ENCODE measurements around the gene PPP2CA.
"Not testable (repeated sequence)": the region's sequence is repeated elsewhere in the genome, so short reads cannot be mapped to it uniquely, and the experiment has no call there.

Gene PPP2CA

GRCh38 chr5:134225780-134226440 is at the start of gene PPP2CA:
Gene PPP2CA (minus strand): TSS chr5:134226073. CDS start chr5:134225861, 212 bp downstream.
- in situ Hi-C loops (cut with MboI; ENCODE audit: low sequenced_read_pairs): no loop called here

GRCh38 chr5:134273642-134274395 is 47.9 kb upstream of the PPP2CA start:
- in situ Hi-C loops (cut with MboI; ENCODE audit: low sequenced_read_pairs): no loop called here

- in situ Hi-C loops (cut with MboI; ENCODE audit: low sequenced_read_pairs): no loop called here
Measured at GRCh38 chr5:134271059-134271458, 45.2 kb upstream of the PPP2CA start.

- in situ Hi-C loops (cut with MboI; ENCODE audit: low sequenced_read_pairs): no loop called here
Measured at GRCh38 chr5:134268919-134269318, 43.0 kb upstream of the PPP2CA start.

- in situ Hi-C loops (cut with MboI; ENCODE audit: low sequenced_read_pairs): no loop called here
Measured at GRCh38 chr5:134268019-134268601, 42.2 kb upstream of the PPP2CA start.

GRCh38 chr5:134267366-134268018 is 41.6 kb upstream of the PPP2CA start:
- in situ Hi-C loops (cut with MboI; ENCODE audit: low sequenced_read_pairs): no loop called here

GRCh38 chr5:134263801-134264200 is 37.9 kb upstream of the PPP2CA start:
- in situ Hi-C loops (cut with MboI; ENCODE audit: low sequenced_read_pairs): no loop called here

GRCh38 chr5:134262629-134263028 is 36.8 kb upstream of the PPP2CA start:
- in situ Hi-C loops (cut with MboI; ENCODE audit: low sequenced_read_pairs): not testable (repeated sequence)

- in situ Hi-C loops (cut with MboI; ENCODE audit: low sequenced_read_pairs): no loop called here
Measured at GRCh38 chr5:134258896-134259295, 33.0 kb upstream of the PPP2CA start.

GRCh38 chr5:134257176-134257575 is 31.3 kb upstream of the PPP2CA start:
- in situ Hi-C loops (cut with MboI; ENCODE audit: low sequenced_read_pairs): no loop called here

GRCh38 chr5:134255418-134256150 is 29.7 kb upstream of the PPP2CA start:
- in situ Hi-C loops (cut with MboI; ENCODE audit: low sequenced_read_pairs): no loop called here

GRCh38 chr5:134253368-134254153 is 27.7 kb upstream of the PPP2CA start:
- in situ Hi-C loops (cut with MboI; ENCODE audit: low sequenced_read_pairs): not testable (repeated sequence)

GRCh38 chr5:134252671-134253070 is 26.8 kb upstream of the PPP2CA start:
- in situ Hi-C loops (cut with MboI; ENCODE audit: low sequenced_read_pairs): no loop called here

- in situ Hi-C loops (cut with MboI; ENCODE audit: low sequenced_read_pairs): no loop called here
Measured at GRCh38 chr5:134250949-134251348, 25.1 kb upstream of the PPP2CA start.

GRCh38 chr5:134249469-134250379 is 23.9 kb upstream of the PPP2CA start:
- in situ Hi-C loops (cut with MboI; ENCODE audit: low sequenced_read_pairs): no loop called here

GRCh38 chr5:134248256-134248655 is 22.4 kb upstream of the PPP2CA start:
- in situ Hi-C loops (cut with MboI; ENCODE audit: low sequenced_read_pairs): no loop called here

GRCh38 chr5:134247428-134248224 is 21.8 kb upstream of the PPP2CA start:
- in situ Hi-C loops (cut with MboI; ENCODE audit: low sequenced_read_pairs): no loop called here

GRCh38 chr5:134246771-134247427 is 21.0 kb upstream of the PPP2CA start:
- in situ Hi-C loops (cut with MboI; ENCODE audit: low sequenced_read_pairs): no loop called here

Measured in HL-60/S4 treated with retinoic acid at 250 ng/mL for 4 days and 3 days (cell line).